Embryonic facial prominence (tissue), 1 donor: ENCODE results near the gene PRRX2.
"Not testable (repeated sequence)": the region's sequence is repeated elsewhere in the genome, so short reads cannot be mapped to it uniquely, and the experiment has no call there.

Experiments
- DNase-seq: peaks from one replicate; pipeline ENCODE4 v3.0.0-alpha.2; 2016; ENCODE audit errors: extremely low spot score

Gene PRRX2

GRCh38 chr9:129757045-129757444 lies 91.6 kb downstream of the PRRX2 start:
- DNase-seq = no peak

DNA sequence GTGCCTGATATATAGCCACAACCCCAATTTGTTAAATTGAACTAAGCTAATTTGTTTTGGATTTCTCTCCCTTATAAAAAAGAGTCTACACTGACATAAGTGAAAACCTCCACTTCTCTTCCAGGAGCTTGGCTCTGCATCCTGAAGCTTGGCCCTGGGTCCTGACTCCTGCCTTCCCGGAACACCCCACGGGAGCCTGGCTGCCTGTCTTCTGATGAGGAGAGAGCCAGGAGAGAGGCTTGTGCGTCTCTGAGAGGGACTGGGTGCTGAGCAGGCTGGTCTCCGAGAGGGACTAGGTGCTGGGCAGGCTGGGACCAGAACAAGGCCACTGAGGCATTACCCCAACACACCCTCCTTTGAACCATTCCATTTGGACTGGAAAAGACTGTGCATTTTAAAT lies 93.9 kb downstream of the PRRX2 start:
- no peak for DNase-seq

DNA sequence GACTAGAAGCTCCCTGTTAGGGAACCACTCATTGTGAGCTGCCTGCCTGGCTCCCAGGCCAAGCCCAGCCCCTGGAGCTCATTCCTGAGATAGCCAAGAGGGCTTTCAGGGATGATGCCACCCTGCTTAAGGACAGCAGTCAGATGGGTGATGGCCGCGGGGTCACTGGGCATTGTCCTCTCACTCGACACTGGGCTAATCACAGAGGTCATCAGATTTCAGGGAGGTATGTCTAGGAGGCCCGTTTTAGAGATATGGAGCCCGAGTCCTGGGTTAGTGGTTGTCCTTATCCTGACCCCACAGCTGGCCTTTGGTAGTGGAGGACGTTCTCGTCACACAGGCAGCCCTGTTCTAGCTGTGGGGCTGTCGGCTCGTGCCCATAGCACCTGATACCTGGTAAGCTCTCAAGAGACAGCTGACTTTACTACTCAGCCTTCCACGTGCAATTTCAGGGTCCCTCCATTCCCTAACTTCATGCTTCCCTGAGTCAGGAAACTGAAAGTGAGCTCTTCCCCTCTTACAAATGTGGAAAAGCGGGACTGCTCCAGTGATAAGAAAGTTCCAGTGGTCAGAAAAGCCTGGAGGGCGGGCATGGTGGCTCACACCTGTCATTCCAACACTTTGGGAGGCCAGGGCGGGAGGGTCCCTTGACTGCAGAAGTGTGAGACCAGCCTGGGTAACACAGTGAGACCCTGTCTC lies 94.5 kb downstream of the PRRX2 start:
- DNase-seq = no peak

GRCh38 chr9:129760784-129761183 lies 95.3 kb downstream of the PRRX2 start:
- not testable (repeated sequence) for DNase-seq

- no peak for DNase-seq
These were observed 96.0 kb downstream of the PRRX2 start for GRCh38 chr9:129761293-129761900.

- DNase-seq = no peak
These were observed 96.5 kb downstream of the PRRX2 start for GRCh38 chr9:129761901-129762369.

DNA sequence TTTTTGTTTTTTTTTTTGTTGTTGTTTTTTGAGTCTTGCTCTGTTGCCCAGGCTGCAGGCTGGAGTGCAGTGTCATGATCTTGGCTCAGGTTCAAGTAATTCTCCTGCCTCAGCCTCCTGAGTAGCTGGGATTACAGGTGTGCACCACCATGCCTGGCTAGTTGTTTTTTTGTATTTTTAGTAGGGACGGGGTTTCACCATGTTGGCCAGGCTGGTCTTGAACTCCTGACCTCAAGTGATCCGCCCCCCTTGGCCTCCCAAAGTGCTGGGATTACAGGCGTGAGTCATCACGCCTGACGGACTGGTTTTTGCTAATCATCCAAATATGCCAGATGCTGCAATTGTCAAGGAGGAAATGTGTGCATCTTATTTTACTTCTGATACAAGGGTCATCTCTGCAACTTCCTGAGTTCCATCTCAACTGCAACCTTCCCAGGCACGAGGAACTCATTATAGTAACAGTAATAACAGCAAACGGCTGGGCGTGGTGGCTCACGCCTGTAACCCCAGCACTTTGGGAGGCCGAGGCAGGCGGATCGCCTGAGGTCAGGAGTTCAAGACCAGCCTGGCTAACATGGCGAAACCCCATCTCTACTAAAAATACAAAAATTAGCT lies 97.0 kb downstream of the PRRX2 start:
- DNase-seq = not testable (repeated sequence)

GRCh38 chr9:129762985-129763926 lies 97.8 kb downstream of the PRRX2 start:
- no peak for DNase-seq

- no peak for DNase-seq
These were observed 100.4 kb downstream of the PRRX2 start for GRCh38 chr9:129765764-129766317.

- DNase-seq = no peak
These were observed 103.0 kb downstream of the PRRX2 start for GRCh38 chr9:129768486-129768885.

GRCh38 chr9:129769669-129770068 lies 104.2 kb downstream of the PRRX2 start:
- DNase-seq = no peak

- DNase-seq = no peak
These were observed 105.3 kb downstream of the PRRX2 start for GRCh38 chr9:129770741-129771140.
